Adipocyte (in vitro differentiated cells): ENCODE measurements around the gene RSPO4.
"Not testable (repeated sequence)": the region's sequence is repeated elsewhere in the genome, so short reads cannot be mapped to it uniquely, and the experiment has no call there.

ENCODE experiments used
- DNase-seq: peaks from one replicate; pipeline ENCODE4 v3.0.0-alpha.2; 2015; ENCODE audit warnings: low read depth
- H3K27me3 ChIP-seq: replicated peaks from 2 replicates; pipeline ENCODE4 v1.7.0; 2013; ENCODE audit warnings: mild to moderate bottlenecking, low read length, moderate library complexity; ENCODE audit not compliant: control insufficient read depth, insufficient read depth
- H3K36me3 ChIP-seq: 2 replicates; pipeline ENCODE4 v1.7.0; 2013; ENCODE audit warnings: low read length, mild to moderate bottlenecking, moderate library complexity; ENCODE audit not compliant: control insufficient read depth, insufficient read depth, severe bottlenecking
- H3K4me1 ChIP-seq: 2 replicates; pipeline ENCODE4 v1.7.0; 2013; ENCODE audit warnings: mild to moderate bottlenecking, low read length, moderate library complexity; ENCODE audit not compliant: control insufficient read depth, insufficient read depth
- H3K4me3 ChIP-seq: 2 replicates; pipeline ENCODE4 v1.7.0; 2013; ENCODE audit warnings: mild to moderate bottlenecking, low read length, moderate library complexity
- H3K9ac ChIP-seq: 2 replicates; pipeline ENCODE4 v1.7.0; 2013; ENCODE audit warnings: mild to moderate bottlenecking, low read length, moderate library complexity
- H3K9me3 ChIP-seq: 2 replicates; pipeline ENCODE4 v1.7.0; 2013; ENCODE audit warnings: mild to moderate bottlenecking, low read length, moderate library complexity; ENCODE audit not compliant: control insufficient read depth

The RSPO4 gene

DNA sequence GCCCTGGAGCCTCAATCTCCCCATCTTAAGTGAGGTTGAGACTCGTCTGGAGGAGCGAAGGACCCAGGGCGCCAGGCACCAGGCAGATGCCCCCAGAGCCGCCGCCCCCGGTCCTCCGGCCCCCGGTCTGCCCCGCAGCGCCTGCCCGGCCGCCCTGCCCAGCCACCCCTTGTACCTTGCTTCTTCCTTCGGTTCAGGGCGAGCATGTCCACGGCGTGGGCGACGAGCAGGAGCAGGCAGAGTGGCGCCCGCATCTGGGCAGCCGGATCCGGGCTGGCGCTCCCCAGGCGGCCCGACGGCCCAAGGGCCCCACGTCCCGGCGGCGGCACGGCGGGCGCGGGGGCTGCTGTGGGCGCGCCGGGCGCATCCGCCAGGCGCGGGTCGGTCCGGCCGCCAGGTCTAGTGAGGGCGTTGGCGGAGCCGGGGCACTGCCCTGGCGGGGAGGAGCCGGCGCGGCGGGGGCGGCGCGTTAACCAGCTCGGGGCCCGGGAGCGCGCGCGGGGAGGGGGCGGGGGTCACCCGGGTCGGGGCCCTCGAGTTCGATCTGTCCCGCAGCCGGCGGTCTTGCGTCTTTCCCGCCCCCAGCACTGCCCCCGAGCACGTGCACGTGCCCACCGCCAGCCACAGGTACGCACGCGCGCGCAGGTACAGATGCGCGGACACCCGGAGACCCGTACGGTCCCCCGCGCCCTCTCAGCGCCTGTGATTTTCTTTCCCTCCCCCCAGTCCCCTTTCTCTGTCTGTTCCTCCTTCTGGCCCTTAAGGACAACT, at the start of gene RSPO4:
TSS of gene RSPO4 (minus strand) at position 401 of the 771 bp plus-strand sequence. CDS start at position 254, 147 bp downstream.
- H3K4me1 ChIP-seq, result peaks cover 3% of the 10 kb centered on the region
- peaks cover 42% of the 10 kb centered on the region for H3K27me3 ChIP-seq
- no peaks in the 10 kb centered on the region for H3K36me3 ChIP-seq
- H3K4me3 ChIP-seq, result no peak within 1 kb of the TSS
- H3K9me3 ChIP-seq, result peaks cover 6% of the 10 kb centered on the region
- no peak for DNase-seq
- H3K9ac ChIP-seq, result no peak within 1 kb of the TSS

DNA sequence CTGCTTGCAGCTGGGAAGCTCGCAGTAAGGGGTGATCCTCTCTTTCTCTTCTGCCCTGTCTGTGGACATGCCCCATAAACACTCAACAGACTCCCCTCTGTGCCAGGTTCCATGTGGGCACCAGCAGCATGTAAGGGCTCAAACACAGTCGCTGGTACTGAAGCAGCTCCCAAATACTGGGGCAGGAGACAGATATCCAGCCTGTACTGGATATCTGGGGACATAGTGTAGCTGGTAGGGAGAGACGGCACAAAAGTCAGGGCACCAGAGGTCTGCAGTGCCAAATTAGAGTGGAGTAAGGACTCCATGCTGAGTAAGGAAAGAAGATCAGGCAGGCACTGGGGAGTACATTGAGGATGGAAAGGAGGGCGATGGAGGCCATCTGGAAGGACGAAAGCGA, 48.3 kb upstream of the RSPO4 start:
- Histone ChIP-seq H3K27me3 (no peaks in the 10 kb centered on the region), H3K9me3 (peaks cover 6% of the 10 kb centered on the region), H3K4me1 (no peaks in the 10 kb centered on the region), H3K9ac (no peak overlapping the region), H3K36me3 (no peaks in the 10 kb centered on the region), H3K4me3 (no peak overlapping the region)
- DNase-seq, result no peak

DNA sequence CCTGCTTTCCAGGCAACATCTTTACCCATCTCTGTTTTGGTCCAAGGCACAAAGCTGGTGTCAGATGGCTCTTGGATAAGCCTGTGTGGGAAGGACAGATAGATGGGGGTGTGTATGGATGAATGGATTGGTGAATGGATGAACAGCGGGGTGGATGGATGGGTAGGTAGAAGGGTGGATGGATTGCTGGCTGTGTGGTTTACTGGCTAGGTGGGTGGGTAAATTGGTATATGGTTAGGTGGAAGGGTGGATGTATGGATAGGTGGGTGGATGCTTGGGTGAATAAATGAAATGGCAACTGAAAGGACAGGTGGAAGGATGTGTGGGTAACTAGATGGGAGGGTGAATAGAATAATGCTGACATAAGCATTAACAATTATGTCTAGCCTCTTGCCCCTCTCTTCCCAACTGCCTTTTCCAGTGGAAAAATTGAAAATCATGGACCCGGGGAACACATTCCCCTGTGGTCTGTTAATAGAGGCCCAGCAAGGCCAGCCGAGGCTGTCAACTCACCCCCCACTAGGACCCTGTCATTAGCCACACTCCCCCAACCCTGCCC, 43.8 kb upstream of the RSPO4 start:
- Histone ChIP-seq H3K4me3 (no peak overlapping the region), H3K9me3 (peaks cover 6% of the 10 kb centered on the region), H3K4me1 (no peaks in the 10 kb centered on the region), H3K36me3 (no peaks in the 10 kb centered on the region), H3K9ac (no peak overlapping the region), H3K27me3 (no peaks in the 10 kb centered on the region)
- DNase-seq, result no peak

DNA sequence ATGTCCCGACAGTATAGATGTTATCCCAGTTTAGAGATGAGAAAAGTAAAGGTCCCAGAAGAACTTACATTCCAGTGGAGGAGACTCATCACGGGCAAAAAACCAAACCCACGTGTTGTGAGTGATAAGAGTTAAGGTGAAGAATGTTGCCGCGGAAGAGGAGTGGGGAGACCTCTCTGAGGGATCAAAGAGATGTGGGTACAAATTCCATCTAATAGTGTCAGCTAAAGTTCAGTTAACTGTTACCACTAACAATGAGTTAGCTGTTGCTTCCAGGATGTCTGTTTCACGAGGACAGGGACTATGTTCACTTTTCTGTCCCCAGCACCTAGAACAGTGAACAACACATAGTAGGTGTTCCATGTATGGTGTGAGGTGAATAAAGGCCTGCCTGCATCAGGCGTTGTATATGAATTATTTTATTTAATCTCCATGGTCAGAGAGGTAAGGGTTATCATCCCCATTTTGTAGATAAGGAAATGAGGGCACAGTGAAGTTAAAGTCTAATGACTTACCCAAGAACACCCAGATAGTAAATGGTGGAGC, 39.8 kb upstream of the RSPO4 start:
- H3K4me1 ChIP-seq, result no peaks in the 10 kb centered on the region
- no peaks in the 10 kb centered on the region for H3K36me3 ChIP-seq
- H3K9ac ChIP-seq, result no peak overlapping the region
- H3K27me3 ChIP-seq, result no peaks in the 10 kb centered on the region
- no peak for DNase-seq
- H3K4me3 ChIP-seq, result no peak overlapping the region
- H3K9me3 ChIP-seq, result no peaks in the 10 kb centered on the region

DNA sequence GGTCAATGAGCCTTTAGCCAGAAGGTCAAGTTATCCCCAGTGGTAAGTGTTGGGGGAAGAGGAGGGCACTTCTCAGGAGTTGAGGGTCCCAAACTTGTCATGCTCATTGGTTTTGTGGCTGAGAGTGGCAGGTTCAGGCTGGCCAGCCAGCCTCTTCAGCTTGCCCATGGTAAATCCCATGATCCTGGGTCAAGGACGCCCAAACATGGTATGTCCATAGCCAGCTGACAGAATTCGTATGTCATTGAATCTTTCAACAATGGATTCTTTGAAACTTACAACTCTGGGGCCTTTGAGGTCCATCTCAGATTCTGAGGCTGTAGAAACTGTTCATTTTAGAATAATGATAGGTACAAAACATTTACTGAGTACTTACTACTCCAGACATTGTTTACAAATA, 36.1 kb upstream of the RSPO4 start:
- Histone ChIP-seq H3K9ac (no peak overlapping the region), H3K4me3 (no peak overlapping the region), H3K27me3 (no peaks in the 10 kb centered on the region), H3K36me3 (no peaks in the 10 kb centered on the region), H3K9me3 (no peaks in the 10 kb centered on the region), H3K4me1 (no peaks in the 10 kb centered on the region)
- DNase-seq, result no peak

DNA sequence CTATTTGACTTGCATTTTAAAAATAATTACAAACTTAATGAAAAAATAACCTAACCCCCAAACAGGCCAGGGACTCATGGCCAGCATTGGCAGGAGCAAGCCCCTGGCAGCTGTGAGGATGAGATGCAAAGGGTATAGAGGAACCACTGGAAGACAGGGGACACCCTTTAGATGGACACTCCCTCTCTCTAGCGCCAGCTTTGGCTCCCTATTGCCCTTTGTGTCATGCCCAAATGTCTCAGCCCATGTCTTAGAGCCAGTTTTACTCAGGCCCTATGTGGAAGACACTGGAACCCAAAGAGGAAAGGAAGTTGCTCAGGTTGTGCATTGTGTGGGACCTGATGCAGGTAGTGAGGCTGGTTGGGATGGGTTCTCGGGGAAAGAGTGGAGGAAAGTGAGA, 34.9 kb upstream of the RSPO4 start:
- Histone ChIP-seq H3K36me3 (no peaks in the 10 kb centered on the region), H3K9ac (no peak overlapping the region), H3K4me3 (no peak overlapping the region), H3K4me1 (no peaks in the 10 kb centered on the region), H3K9me3 (no peaks in the 10 kb centered on the region), H3K27me3 (no peaks in the 10 kb centered on the region)
- DNase-seq, result no peak

DNA sequence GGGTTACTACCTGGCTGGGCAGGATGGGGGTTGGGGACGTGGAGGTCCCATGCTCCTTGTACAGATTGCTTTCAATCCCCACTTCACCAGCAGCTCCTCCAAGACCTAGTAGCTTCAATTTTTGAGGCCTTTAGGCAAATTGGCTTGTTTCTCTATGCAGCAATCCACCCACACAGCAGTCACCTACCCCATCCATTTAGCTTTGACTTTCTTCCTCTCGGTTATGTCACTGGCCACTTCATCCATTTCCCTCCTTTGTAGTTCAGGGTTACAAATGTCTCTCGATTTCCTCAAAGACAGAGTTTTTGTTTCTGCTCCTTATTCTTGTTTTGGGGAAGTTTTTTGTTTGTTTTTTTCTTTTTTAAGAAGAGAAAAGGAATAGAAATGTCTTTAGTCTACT, 33.4 kb upstream of the RSPO4 start:
- Histone ChIP-seq H3K36me3 (no peaks in the 10 kb centered on the region), H3K9me3 (no peaks in the 10 kb centered on the region), H3K4me3 (no peak overlapping the region), H3K9ac (no peak overlapping the region), H3K27me3 (no peaks in the 10 kb centered on the region), H3K4me1 (no peaks in the 10 kb centered on the region)
- no peak for DNase-seq

DNA sequence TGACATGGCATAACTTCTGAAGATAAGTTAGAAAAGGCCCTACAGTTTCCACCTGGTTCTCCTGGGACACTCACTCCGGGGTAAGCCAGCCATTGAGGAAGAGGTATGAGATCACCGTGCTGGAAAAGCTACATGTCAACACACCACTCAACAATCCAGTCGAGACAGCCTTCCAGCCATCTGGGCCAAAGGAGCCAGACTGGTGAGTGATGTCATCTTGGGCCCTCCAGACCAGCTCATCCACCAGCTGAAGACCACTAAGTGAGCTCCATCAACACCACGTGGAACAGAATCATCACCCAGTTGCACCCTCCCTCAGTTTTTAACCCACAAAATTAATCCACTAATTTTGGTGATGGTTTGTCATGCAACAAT, 32.3 kb upstream of the RSPO4 start:
- no peaks in the 10 kb centered on the region for H3K4me1 ChIP-seq
- no peaks in the 10 kb centered on the region for H3K9me3 ChIP-seq
- no peak overlapping the region for H3K4me3 ChIP-seq
- no peaks in the 10 kb centered on the region for H3K27me3 ChIP-seq
- H3K9ac ChIP-seq, result no peak overlapping the region
- no peak for DNase-seq
- no peaks in the 10 kb centered on the region for H3K36me3 ChIP-seq

DNA sequence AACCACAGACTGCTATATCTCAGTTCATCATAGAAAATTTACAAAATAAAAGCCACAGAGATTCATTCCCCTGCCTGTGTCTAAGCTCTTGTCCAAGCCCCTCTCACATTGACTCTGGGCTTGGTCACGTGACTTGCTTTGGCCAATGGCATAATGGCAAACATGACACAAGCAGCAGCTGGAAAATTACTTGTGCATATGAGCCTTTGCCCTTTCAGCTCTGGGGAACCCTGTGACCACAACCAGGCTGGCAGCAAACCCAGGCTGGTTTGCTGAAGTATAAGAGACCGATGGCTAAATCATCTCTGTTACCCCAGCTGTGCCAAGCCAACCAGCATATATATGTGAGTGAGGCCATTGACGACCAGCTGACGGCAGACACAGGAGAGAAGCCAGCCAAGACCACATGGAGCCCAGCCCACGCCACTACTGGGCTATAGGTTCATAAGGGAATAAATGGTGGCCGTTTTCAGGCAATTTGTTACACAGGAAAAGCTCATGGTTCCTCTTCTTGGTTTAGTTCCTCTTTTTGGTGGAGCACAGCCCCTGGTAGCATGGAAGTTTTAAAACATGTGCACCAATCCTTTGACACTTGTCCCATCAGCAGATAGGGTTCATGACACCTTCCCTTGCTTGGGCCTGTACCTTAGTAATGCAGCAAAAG, 31.8 kb upstream of the RSPO4 start:
- Histone ChIP-seq H3K9ac (no peak overlapping the region), H3K36me3 (no peaks in the 10 kb centered on the region), H3K4me1 (no peaks in the 10 kb centered on the region), H3K4me3 (no peak overlapping the region), H3K9me3 (no peaks in the 10 kb centered on the region), H3K27me3 (no peaks in the 10 kb centered on the region)
- DNase-seq, result no peak

DNA sequence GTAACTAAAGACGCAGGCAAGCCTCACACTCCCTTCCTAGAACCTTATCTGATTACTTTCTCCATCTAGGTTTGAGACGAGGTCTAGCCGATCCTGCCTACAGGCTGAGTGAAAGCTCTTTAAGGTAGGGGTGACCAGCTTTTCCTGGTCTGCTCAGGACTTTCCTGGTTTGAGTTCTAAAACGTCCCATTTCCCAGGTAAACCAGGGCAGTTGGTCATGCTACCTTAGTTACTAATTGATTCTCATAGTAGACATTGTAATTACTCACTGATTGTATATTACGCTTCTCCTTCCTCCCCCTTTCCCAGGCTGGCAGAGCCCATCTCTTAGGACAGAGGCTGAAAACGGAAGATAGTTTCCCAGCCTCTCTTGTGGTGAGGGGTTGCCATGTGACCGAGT, 27.9 kb upstream of the RSPO4 start:
- Histone ChIP-seq H3K9ac (no peak overlapping the region), H3K27me3 (no peaks in the 10 kb centered on the region), H3K4me3 (no peak overlapping the region), H3K4me1 (no peaks in the 10 kb centered on the region), H3K9me3 (no peaks in the 10 kb centered on the region), H3K36me3 (no peaks in the 10 kb centered on the region)
- no peak for DNase-seq

DNA sequence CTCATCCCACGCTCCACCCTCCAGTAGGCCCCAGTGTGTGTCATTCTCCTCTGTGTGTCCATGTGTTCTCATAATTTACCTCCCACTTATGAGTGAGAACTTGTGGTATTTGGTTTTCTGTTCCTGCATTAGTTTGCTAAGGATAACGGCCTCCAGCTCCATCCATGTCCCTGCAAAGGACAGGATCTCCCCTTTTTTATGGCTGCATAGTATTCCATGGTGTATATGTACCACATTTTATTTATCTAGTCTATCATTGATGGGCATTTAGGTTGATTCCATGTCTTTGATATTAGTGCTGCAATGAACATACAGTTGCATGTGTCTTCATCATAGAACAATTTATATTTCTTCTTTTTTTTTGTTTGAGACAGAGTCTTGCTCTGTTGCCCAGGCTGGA, 24.1 kb upstream of the RSPO4 start:
- not testable (repeated sequence) for H3K9me3 ChIP-seq, DNase-seq, H3K4me3 ChIP-seq, H3K9ac ChIP-seq, H3K27me3 ChIP-seq, H3K36me3 ChIP-seq, H3K4me1 ChIP-seq
